Measurements from ENCODE around the gene ZNF189.

GRCh38 chr9:101369884-101370531 lies 28.6 kb upstream of the ZNF189 start:
- TF ChIP-seq, protein P1, sequence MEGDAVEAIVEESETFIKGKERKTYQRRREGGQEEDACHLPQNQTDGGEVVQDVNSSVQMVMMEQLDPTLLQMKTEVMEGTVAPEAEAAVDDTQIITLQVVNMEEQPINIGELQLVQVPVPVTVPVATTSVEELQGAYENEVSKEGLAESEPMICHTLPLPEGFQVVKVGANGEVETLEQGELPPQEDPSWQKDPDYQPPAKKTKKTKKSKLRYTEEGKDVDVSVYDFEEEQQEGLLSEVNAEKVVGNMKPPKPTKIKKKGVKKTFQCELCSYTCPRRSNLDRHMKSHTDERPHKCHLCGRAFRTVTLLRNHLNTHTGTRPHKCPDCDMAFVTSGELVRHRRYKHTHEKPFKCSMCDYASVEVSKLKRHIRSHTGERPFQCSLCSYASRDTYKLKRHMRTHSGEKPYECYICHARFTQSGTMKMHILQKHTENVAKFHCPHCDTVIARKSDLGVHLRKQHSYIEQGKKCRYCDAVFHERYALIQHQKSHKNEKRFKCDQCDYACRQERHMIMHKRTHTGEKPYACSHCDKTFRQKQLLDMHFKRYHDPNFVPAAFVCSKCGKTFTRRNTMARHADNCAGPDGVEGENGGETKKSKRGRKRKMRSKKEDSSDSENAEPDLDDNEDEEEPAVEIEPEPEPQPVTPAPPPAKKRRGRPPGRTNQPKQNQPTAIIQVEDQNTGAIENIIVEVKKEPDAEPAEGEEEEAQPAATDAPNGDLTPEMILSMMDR (conservative IDR thresholded peaks at IDR 0.05; ENCODE audit: low read depth, low read length), result no peak
- no peak for TF ChIP-seq POLR2A (IDR thresholded peaks at IDR 0.05; ENCODE audit: low read depth, low read length)

All from IMR-90 (cell line).